ENCODE measurements around the gene ZGLP1. TPM values are rescaled to one million over a fixed set of nuclear protein-coding genes. Genes with fewer than 3 reads are reported as not detected.
A peak's percentile ranks its signal among the peaks of the same experiment; 100 is the strongest.

Gene ZGLP1
- total and polyA plus RNA-seq, 2 of the 13 experiments (the other 11 are each of a cell fraction or from before 2014, with no cell fraction given) = 2.4 to 3.0 TPM

DNA sequence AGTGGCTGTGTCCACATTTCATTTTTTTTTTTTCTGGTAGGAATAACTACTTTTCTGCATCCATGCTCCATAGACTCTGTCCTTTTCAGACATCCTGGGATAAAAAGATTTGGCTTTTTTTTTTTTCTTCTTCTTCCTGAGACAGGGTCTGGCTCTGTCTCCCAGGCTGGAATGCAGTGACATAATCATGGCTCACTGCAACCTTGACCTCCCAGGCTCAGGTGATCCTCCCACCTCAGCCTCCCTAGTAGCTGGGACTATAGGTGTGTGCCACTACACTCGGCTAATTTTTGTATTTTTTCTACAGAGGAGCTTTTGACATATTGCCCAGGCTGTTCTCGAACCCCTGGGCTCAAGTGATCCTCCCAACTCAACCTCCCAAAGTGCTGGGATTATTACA, 33.9 kb upstream of the ZGLP1 start (continued):
- TF ChIP-seq ZBTB3 (CRISPR knock-in tag; IDR thresholded peaks at IDR 0.05; ENCODE audit: borderline replicate concordance, low read depth) (no peak), ZNF264 (CRISPR knock-in tag; IDR thresholded peaks at IDR 0.05) (no peak), KLF15 (CRISPR knock-in tag; IDR thresholded peaks at IDR 0.05; ENCODE audit: borderline replicate concordance) (no peak), NAIF1 (CRISPR knock-in tag; IDR thresholded peaks at IDR 0.05; ENCODE audit: borderline replicate concordance) (no peak), KLF13 (CRISPR knock-in tag; IDR thresholded peaks at IDR 0.05) (no peak), ZNF780A (CRISPR knock-in tag; IDR thresholded peaks at IDR 0.05) (no peak), ZZZ3 (CRISPR knock-in tag; IDR thresholded peaks at IDR 0.05; ENCODE audit: borderline replicate concordance) (no peak), MAFG (CRISPR knock-in tag; IDR thresholded peaks at IDR 0.05) (no peak), FOXO1 (CRISPR knock-in tag; IDR thresholded peaks at IDR 0.05) (no peak), CBFB (CRISPR knock-in tag; IDR thresholded peaks at IDR 0.05) (no peak)
- TF ChIP-seq, protein P1, sequence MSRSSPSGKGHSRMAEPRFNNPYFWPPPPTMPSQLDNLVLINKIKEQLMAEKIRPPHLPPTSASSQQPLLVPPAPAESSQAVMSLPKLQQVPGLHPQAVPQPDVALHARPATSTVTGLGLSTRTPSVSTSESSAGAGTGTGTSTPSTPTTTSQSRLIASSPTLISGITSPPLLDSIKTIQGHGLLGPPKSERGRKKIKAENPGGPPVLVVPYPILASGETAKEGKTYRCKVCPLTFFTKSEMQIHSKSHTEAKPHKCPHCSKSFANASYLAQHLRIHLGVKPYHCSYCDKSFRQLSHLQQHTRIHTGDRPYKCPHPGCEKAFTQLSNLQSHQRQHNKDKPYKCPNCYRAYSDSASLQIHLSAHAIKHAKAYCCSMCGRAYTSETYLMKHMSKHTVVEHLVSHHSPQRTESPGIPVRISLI (CRISPR knock-in tag; IDR thresholded peaks at IDR 0.05; ENCODE audit: borderline replicate concordance) = no peak

DNA sequence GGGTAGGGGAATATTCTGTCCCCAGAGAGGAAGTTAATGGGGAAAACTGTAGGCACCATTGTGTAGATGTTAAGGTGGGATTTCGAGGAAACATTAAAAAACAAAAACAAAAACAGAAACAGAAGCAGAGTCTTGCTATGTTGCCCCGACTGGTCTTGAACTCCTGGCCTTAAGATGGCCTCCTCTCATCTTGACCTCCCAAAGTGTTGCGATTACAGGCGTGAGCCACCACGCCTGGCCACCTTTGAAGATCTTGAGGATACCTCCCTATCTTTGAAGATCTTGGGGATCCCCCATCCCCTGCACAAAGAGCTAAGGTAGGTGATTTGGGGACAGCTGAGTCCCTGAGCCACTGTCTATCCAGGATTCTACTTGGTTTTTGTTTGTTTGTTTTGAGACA, 30.4 kb upstream of the ZGLP1 start:
- no peak for ATAC-seq
- intact Hi-C loops (cut with micrococcal nuclease; ENCODE audit: unreplicated experiment) = loop anchor here (5.0 kb wide), 1 partner anchor 47 kb away; no protein-coding TSS in a partner anchor
- TF ChIP-seq MXD4 (CRISPR knock-in tag; IDR thresholded peaks at IDR 0.05) (no peak), NR3C1 (CRISPR knock-in tag; IDR thresholded peaks at IDR 0.05) (no peak), ZNF121 (CRISPR knock-in tag; IDR thresholded peaks at IDR 0.05) (peak; percentile 44; the same call in 1 of the 2 replicates)
- FAIRE-seq = no peak
- no peak overlapping the region for H3K4me2 ChIP-seq (ENCODE audit: low read depth, low read length)
- no peak overlapping the region for H3K27ac ChIP-seq (ENCODE audit: extremely low read length, insufficient read depth, low read length)
- H2AFZ ChIP-seq (ENCODE audit: low read length) = no peak overlapping the region
- ChIA-PET POLR2A (no interaction called here), CTCF (ENCODE audit: low intra/inter-chr PET ratio, low total read pairs) (no interaction called here)
- peaks cover 65% of the 10 kb centered on the region for H3K4me1 ChIP-seq (ENCODE audit: insufficient read depth, low read length)
- no peak overlapping the region for H3K4me3 ChIP-seq (replicated peaks in 1 of 3; ENCODE audit: insufficient read depth in 1 of 3, low read depth in 2 of 3, low read length in 3 of 3)
- peaks cover 1 to 3% of the 10 kb centered on the region in 2 experiments; a peak in 2 of 5 replicates for H3K27me3 ChIP-seq (ENCODE audit: control insufficient read depth in 1 of 2, insufficient read depth in 2 of 2, low read length in 2 of 2)
- in situ Hi-C loops (cut with HindIII; ENCODE audit: extremely low pct_ligation_motif_present, low pct_unique_long_range_greater_than_20kb) = loop anchor here (5.0 kb wide), 1 partner anchor 42 kb away; the partner anchor contains the start of gene TYK2
- no peaks in the 10 kb centered on the region for H3K9me3 ChIP-seq (ENCODE audit: low read length)
- no peaks in the 10 kb centered on the region for H3K36me3 ChIP-seq (replicated peaks in 1 of 2; ENCODE audit: control insufficient read depth in 1 of 2, insufficient read depth in 2 of 2, low read length in 2 of 2)
- no peaks in the 10 kb centered on the region for H4K20me1 ChIP-seq (ENCODE audit: insufficient read depth, low read length)
- no TSS peak for BruUV-seq (replicated peaks)
- no peaks in the 10 kb centered on the region for H3K79me2 ChIP-seq (ENCODE audit: insufficient read depth, low read length)
- WGBS (ENCODE audit: low lambda C conversion rate) = 68% methylated on average over 5 of the region's 5 CpGs
- H3K9ac ChIP-seq (ENCODE audit: insufficient read depth, low read depth, low read length) = no peak overlapping the region
- DNase-seq (ENCODE audit: low spot score) = no peak

All from HepG2 (cell line).